Mucosa of descending colon (tissue), 3 donors: ENCODE measurements around the gene CCL25. TPM values are rescaled to one million over a fixed set of nuclear protein-coding genes. Genes with fewer than 3 reads are reported as not detected.

Experiments used
- ATAC-seq: fragments of 200-7000 bp; cut with Tn5 transposase; one replicate; pipeline ENCODE4 v1.9.1; 2020; ENCODE audit warnings: mild to moderate bottlenecking, moderate library complexity
- DNase-seq, 3 donors: peaks; one replicate each; pipeline ENCODE4 v3.0.0-alpha.2; 2020
- H3K36me3 ChIP-seq: fragments of 200-600 bp; one replicate; pipeline ENCODE4 v1.8.0; 2021; ENCODE audit warnings: low read depth, mild to moderate bottlenecking
- H3K4me1 ChIP-seq: fragments of 200-600 bp; one replicate; pipeline ENCODE4 v1.8.0; 2021; ENCODE audit warnings: low read depth, mild to moderate bottlenecking
- H3K4me3 ChIP-seq: fragments of 200-600 bp; one replicate; pipeline ENCODE4 v1.8.0; 2021; ENCODE audit warnings: mild to moderate bottlenecking
- H3K9me3 ChIP-seq: fragments of 200-600 bp; one replicate; pipeline ENCODE4 v1.8.0; 2021; ENCODE audit warnings: mild to moderate bottlenecking
- intact Hi-C, 2 donors: fragments of 100-400 bp; cut with DNase I in 1 of 2; cut with micrococcal nuclease in 1 of 2; formaldehyde crosslinking; loops; one replicate each; pipeline versions ENCODE4 v1.11.0 to v1.11.1; 2022; cut with DNase I, micrococcal nuclease
- total RNA-seq, 3 donors: library from RNA; stranded (reverse); fragmentation: NEBNext Ultra II Directional in 2 of 3; extraction: Animal tissue kit (Norgen Biotek cat#: 25700) in 2 of 3; gene quantifications; one replicate each; pipeline versions ENCODE4 v1.2.1 to v1.2.4, GENCODE V29; 2021 to 2023
- TF ChIP-seq, protein P1 (sequence below): fragments of 200-600 bp; IDR thresholded peaks from one replicate; pipeline ENCODE4 v1.8.0; 2022; ENCODE audit warnings: antibody characterized with exemption, mild to moderate bottlenecking
- donor health status: DM: no; HTN: no; CAD: no; lungs with moderate emphysema.
- donor health status: DM: no; HTN: no; CAD: no.
- donor health status: DM: no; HTN: yes; CAD: no.

Gene CCL25
- total RNA-seq, 3 donors from 2014 or later, result not detected

DNA sequence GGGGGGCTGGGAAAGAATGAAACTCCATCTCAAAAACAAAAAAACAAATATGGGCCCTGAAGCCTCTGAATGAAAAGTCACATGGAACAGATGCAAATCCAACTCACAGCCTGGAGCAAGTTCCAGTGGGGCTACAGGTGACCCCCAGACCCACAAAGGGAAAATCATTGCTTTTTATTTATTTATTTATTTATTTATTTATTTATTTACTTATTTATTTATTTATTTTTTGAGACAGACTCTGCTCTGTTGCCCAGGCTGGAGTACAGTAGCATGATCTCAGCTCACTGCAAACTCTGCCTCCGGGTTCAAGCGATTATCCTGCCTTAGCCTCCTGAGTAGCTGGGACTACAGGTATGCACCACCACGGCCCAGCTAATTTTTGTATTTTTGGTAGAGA, 13.3 kb upstream of the CCL25 start:
- intact Hi-C loops, result no loop called here
- no peak for DNase-seq
- ATAC-seq, result no peak
- Histone ChIP-seq H3K9me3 (no peaks in the 10 kb centered on the region), H3K4me1 (no peaks in the 10 kb centered on the region), H3K36me3 (no peaks in the 10 kb centered on the region), H3K4me3 (no peak overlapping the region)
- TF ChIP-seq, protein P1, sequence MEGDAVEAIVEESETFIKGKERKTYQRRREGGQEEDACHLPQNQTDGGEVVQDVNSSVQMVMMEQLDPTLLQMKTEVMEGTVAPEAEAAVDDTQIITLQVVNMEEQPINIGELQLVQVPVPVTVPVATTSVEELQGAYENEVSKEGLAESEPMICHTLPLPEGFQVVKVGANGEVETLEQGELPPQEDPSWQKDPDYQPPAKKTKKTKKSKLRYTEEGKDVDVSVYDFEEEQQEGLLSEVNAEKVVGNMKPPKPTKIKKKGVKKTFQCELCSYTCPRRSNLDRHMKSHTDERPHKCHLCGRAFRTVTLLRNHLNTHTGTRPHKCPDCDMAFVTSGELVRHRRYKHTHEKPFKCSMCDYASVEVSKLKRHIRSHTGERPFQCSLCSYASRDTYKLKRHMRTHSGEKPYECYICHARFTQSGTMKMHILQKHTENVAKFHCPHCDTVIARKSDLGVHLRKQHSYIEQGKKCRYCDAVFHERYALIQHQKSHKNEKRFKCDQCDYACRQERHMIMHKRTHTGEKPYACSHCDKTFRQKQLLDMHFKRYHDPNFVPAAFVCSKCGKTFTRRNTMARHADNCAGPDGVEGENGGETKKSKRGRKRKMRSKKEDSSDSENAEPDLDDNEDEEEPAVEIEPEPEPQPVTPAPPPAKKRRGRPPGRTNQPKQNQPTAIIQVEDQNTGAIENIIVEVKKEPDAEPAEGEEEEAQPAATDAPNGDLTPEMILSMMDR, result no peak

DNA sequence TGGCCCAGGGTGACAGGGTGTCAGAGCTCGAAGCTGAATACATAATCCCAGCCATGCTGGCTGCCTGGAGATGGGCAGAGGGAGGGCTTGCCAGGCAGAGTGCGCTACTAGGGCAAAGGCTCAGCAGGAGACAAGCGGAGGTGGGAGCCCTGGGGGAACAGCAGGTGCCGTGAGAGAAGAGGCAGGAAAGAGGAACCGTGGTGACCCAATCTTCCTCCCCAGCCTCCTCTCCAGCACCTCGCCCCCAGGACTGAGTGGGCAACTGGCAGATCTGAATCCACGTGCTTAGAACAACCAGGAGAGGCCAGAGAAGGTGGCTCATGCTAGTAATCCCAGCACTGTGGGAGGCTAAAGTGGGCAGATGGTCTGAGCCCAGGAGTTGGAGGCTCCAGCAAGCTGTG, 11.0 kb upstream of the CCL25 start:
- TF ChIP-seq, protein P1, result no peak
- intact Hi-C loops, result no loop called here
- ATAC-seq, result no peak

DNA sequence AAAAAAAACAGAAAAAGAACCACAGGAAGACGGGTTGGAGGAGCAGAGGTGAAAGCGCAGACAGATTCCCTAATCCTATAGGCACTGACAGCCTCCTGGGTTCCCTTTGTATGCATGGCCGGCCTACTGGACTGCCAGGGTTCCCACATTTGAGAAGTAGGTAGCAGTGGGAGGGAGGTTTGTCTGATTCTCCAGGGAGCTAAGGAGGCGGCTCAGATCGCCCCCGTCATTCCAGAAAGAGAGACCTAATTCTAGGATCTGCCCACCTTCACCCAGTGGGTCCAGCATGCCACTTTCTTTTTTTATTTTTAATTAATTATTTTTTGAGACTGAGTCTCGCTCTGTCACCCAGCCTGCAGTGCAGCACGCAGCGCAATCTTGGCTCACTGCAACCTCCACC, 9.7 kb upstream of the CCL25 start:
- H3K4me3 ChIP-seq, result no peak overlapping the region
- ATAC-seq, result no peak
- intact Hi-C loops, result no loop called here

More for the DNA sequence above, 11.0 kb upstream of the CCL25 start:
- Histone ChIP-seq H3K4me1 (no peaks in the 10 kb centered on the region), H3K4me3 (no peak overlapping the region), H3K9me3 (no peaks in the 10 kb centered on the region), H3K36me3 (no peaks in the 10 kb centered on the region)
- DNase-seq, result no peak

DNA sequence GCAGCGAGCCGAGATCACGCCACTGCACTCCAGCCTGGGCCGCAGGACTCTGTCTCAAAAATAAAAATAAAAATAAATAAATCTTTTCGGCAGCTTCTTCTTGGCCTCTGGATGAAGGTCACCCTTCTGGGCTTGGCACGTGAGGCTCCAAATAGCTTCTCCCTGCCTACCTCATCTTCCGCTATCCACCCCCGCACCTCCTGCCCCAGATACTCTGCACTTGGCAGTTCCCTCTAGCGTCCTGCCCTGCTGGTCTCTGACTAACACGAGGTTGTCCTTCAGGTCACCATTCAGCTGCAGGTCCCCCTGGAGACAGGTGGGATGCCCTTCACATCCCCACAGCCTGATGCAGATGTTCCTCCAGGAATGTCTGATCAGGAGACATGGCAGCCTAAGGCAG, 8.5 kb upstream of the CCL25 start:
- no peaks in the 10 kb centered on the region for H3K4me1 ChIP-seq
- ATAC-seq, result no peak
- DNase-seq, result no peak
- H3K9me3 ChIP-seq, result no peaks in the 10 kb centered on the region
- intact Hi-C loops, result no loop called here
- TF ChIP-seq, protein P1, result no peak
- no peak overlapping the region for H3K4me3 ChIP-seq
- H3K36me3 ChIP-seq, result no peaks in the 10 kb centered on the region

More for the DNA sequence above, 9.7 kb upstream of the CCL25 start:
- DNase-seq, result no peak
- TF ChIP-seq, protein P1, result no peak
- H3K36me3 ChIP-seq, result no peaks in the 10 kb centered on the region
- H3K9me3 ChIP-seq, result no peaks in the 10 kb centered on the region
- no peaks in the 10 kb centered on the region for H3K4me1 ChIP-seq

DNA sequence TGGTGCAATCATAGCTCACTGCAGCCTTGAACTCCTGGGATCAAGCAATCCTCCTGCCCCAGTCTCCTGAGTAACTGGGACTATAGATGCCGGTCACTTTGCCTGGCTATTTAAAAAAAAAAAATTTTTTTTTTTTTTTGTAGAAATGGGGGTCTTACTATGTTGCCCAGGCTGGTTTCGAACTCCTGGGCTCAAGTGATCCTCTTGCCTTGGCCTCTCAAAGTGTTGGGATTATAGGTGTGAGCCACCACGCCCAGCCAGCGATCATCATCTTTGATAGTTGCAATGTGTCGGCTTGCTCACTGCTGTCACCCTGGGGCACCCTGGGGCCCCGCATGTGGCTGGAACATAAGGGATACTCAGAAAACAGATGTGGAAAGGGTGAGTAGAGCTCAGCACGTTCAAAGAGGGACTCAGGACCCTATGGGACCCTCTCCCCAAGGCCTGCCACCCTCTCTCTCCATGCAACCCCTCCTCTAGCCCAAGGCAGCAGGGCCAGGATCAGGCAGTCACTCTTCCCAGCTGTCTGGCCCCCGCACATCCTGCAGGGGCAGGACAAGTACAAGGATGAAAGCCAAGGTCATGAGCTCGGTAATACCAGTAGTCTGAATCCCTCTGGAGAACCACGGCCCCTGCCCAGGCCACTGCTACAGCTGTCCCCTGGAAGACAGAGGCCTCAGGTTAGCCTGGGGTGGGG, 6.5 kb upstream of the CCL25 start:
- no peak for DNase-seq
- intact Hi-C loops, result no loop called here
- Histone ChIP-seq H3K4me1 (peaks cover 8% of the 10 kb centered on the region), H3K9me3 (no peaks in the 10 kb centered on the region), H3K36me3 (no peaks in the 10 kb centered on the region), H3K4me3 (no peak overlapping the region)
- no peak for ATAC-seq
- TF ChIP-seq, protein P1, result no peak
